Hepatic stellate cell (primary cell): ENCODE data around the gene NCOA6.

Experiments
- DNase-seq: peaks from one replicate; pipeline ENCODE4 v3.0.0; 2011; ENCODE audit warnings: low spot score

The NCOA6 gene

DNA sequence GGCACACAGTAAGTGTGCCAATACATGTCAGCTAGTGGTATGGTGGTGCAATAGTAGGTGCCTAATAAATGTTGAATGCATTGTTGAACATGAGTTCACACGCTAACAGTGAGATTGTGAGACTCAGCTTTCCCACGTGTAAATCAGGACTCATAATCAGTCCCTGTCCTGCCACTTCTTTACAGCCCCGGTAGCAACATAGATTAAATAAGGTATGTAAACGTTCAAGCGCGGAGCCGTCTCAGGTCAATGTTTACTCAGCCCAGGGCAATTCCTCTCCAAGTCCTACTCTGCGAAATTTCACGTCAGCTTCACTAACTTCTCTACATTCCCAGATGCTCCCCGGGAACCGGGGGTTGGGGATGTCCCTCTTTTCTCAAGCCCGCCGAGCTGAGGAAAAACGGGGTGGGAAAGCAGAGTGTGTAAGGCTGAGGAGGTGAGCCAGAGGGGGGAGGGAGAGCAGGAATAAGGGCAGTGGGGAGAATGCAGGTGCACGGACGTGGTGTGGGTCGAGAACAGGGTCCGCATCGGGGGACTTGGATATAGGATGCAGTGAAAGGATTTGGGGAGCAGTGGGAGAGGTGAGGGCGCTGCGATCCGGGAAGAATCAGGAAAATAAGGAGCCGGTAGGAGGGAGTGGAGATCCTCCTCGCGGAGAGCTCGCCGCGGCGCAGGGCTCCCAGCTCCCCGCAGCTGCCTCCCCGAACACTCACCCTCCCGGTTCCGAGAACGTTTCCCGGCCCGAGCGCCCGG, 121.9 kb downstream of the NCOA6 start:
- peak; percentile 43 for DNase-seq

GRCh38 chr20:34703061-34703423, 122.4 kb downstream of the NCOA6 start:
- DNase-seq, result no peak

DNA sequence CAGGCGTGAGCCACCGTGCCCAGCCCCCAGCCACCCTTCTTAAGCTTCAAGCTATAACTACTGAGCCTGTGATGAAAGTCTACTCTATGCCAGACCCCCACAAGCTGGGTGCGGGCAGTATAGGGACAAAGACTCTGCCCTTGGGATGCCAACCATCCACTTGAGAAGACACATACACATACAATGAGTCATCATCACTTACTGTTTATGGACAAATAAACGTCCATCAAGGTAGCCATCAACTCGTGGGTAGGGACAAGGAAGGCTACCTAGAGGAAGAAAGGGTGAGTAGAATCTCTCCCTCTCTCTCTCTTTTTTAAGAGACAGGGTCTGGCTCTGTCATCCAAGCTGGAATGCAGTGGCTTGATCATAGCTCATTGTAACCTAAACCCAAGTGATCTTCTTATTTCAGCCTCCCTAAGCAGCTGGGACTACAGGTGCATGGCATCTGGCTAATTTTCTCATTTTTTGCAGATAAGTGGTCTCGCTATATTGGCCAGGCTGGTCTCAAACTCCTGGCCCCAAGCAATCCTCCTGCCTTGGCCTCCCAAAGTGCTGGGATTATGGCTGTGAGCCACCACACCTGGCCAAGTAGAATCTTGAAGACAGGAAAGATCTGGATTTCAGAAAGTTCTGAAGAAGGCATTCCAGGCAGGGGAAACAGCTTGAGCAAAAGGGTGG, 123.9 kb downstream of the NCOA6 start:
- DNase-seq, result no peak

- DNase-seq, result no peak
These were observed 132.0 kb downstream of the NCOA6 start for GRCh38 chr20:34693414-34693813.

DNA sequence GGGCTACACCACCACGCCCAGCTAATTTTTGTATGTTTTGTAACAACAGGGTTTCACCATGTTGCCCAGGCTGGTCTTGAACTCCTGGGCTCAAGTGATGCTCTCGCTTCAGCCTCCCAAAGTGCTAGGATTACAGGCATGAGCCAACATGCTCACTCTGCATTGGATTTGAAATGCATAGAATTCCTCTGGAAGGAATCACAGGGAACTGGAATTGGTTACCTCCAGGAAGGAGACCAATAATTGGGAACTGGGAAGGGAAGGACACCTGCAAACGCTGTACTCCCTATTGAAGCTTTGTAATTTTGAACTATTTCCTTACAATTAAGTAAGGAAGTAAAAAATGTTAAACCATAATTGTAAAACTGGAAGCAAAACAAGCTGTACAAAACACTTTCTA, 133.6 kb downstream of the NCOA6 start:
- no peak for DNase-seq

DNA sequence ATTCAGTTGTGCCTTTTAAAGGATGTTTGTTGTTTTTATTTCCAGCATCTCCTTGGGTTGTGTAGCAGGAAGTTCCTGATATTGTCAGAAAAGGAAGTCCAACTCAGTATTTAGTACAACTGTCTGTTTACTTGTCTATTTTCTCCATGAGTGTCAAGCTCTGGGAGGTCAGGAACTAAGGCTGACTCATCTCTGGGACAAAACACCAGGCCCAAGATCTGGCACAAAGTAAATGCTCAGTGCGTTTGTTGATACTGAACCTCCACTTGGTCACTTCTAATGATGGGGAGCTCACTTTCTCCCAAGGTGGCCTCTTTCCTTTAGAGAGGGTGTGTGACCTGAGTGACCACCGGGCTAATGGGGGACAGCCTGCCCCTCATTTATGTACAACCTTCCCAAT, 136.0 kb downstream of the NCOA6 start:
- no peak for DNase-seq

- no peak for DNase-seq
These were observed 141.8 kb downstream of the NCOA6 start for GRCh38 chr20:34683667-34684066.

GRCh38 chr20:34680586-34681175, 144.8 kb downstream of the NCOA6 start:
- DNase-seq, result no peak

DNA sequence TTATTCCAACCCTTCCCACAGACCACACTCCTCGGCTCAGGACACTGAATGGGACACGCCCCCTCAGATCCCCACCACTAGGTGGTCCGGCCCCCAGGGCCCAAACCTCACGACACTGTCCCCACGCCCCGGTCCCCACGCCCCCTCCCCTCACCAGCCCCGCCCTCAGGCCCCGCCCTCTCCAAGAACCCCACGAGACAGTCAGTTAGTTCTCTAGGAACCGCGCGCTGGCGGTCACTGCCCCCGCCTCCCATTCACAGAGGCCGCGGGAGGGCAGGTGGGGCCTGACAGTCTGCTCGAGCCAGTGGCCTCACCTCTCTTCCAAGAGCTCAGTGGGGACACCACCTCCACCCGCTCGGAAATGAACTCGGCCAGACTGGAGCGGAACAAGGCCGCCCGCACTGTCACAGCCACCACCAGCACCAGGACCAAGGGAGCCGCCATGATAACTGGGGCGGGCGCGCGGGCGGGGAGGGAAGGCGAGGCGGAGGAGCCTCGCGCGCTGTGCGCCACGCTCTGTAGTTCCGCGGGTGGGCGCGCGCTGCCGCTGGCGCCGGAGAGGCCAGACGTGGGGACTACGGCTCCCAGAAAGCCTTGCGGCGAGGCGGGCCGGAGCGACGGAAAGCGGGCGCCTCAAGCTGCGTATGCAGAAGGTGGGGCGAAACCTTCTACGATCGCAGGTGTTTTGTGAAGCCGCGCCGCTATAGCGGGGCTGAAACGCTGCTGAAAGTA, 148.6 kb downstream of the NCOA6 start, which contains the start of gene PIGU:
PIGU (minus strand) TSS at position 451 of the 732 bp plus-strand sequence; CDS start at position 444, 7 bp downstream.
- peak; percentile 91 for DNase-seq

- no peak for DNase-seq
These were observed 149.3 kb downstream of the NCOA6 start for GRCh38 chr20:34675993-34676641.

DNA sequence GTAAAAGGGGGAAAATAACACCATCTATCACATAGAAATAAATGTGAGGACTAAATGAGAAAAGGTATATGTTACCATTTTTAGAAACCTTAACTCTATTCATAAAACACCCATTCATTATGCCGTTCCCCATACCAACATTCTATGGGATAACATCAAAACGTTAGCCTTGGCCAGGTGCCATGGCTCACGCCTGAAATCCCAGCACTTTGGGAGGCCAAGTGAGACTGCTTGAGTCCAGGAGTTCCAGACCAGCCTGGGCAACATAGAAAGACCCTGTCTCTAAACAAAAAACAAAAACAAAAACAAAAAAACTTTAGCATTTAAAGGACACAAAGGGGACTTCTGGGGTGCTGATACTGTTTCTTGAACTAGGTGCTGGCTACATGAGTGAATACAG, 149.9 kb downstream of the NCOA6 start:
- DNase-seq, result no peak

GRCh38 chr20:34673412-34673811, 152.0 kb downstream of the NCOA6 start:
- no peak for DNase-seq

GRCh38 chr20:34669094-34669493, 156.4 kb downstream of the NCOA6 start:
- no peak for DNase-seq
